Stimulated activated CD8-positive, alpha-beta memory T cell treated with anti-CD3 and anti-CD28 coated beads, Interleukin-7, amount 100 ng/mL, for 1 hour (primary cell): Measurements from ENCODE around the gene SLC25A42.
"Not testable (repeated sequence)": the region's sequence is repeated elsewhere in the genome, so short reads cannot be mapped to it uniquely, and the experiment has no call there.

ENCODE experiments used
- DNase-seq, 2 donors: peaks; one replicate each; pipeline ENCODE4 v3.0.0-alpha.2; 2020; ENCODE audit warnings: low read depth in 2 of 2

SLC25A42 gene

DNA sequence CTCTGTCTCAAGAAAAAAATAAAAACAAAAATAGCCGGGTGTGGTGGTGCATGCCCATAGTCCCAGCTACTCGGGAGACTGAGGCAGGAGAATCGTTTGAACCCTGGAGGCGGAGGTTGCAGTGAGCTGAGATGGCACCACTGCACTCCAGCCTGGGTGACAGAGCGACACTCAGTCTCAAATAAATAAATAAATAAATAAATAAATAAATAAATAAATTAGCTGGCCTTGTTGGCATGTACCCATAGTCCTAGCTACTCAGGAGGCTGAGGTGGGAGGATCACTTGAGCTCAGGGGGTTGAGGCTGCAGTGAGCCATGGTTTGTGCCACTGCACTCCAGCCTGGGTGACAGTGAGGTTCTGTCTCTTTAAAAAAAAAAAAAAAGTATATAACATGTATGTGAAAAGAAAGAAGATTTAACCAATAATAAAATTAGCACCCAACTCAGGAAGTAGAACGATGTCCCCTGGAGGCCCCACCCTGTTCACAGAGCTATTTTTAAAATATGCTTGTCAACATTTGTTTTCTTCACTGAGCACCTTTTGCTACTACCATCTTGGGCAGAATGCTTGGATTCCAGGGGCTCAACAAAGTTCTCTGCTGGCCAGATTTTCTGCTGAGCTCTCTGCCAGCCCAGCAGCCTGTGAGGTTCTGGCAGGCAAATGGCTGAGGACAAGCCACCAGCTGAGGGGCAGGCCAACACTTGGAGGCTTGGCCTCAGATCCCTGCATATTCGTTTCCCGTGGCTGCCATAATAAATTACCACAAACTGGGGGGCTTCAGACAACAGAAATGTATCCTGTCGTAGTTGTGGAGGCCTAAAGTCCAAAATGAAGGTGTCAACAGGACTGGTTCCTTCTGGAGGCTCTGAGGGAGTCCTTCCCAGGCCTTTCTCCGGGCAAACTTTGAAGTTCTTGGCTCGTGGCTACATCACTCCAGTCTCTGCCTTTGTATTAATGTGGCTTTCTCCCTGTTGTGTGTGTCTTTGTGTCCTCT lies 5.2 kb downstream of the SLC25A42 start:
- DNase-seq = no peak

DNA sequence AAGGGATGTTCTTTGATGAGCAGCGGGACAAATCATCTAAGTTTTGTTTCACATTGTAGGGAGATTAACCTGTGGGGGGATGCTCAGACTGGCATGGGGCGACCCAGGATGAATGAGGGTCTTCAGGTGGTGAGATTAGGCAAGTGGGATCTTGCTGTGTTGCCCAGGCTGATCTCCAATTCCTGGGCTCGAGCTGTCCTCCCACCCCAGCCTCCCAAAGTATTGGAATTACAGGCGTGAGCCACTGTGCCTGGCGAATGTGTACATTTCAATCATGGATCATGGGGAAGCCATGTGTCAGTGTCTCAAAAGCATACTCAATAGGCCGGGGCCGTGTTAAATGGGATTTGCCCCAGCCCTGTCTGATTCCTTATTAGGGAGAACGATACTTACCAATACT lies 8.1 kb downstream of the SLC25A42 start:
- DNase-seq = no peak

DNA sequence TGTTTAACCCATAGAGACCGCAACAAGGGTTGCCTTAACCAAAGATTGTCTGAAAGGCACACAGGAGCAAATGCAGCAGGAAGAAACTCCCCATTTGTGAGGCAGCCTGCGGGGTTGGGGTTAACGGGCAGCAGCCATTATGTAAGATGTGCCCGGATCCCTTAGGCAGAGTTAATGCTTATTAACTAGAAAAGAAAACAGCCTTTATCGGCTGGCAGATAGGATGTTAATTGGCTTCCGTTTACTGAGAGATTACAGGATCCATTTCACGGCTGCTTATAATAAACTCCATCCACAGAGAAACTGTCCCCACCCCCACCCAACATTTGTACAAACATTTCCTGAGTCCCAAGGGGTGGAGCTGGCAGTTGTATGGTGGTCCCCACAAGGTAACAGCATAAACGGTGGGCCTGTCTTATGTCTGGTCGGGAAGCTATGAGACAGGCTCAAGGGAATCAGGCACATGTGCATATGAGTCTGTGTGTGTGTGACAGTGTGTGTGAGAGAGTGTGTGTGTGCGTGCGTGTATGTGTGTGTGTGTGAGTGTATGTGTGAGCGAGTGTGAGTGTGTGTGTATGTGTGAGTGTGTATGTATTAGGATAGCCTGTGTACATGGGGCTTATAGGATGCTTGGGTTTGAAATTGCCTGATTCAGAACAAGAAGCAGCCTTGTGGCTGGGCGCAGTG lies 10.5 kb downstream of the SLC25A42 start:
- no peak for DNase-seq

DNA sequence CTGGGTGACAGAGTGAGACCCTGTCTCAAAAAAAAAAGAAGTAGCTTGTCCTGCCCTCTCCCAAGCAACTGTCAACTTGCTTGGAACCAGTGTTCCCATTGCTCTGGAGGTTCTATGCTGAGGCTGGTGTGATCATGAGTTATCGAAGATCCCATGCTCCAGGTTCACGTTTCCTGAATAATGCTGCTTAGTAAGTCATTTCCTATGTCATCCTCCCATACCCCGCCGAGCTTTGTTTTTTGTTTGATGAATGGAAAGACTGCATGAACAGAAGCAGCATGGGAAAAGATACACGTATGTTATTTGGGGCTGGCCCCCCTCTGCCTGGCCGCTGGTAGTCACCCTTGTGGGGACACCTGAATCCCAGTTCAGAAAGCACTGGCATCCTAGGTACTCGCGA lies 11.3 kb downstream of the SLC25A42 start:
- DNase-seq = no peak

DNA sequence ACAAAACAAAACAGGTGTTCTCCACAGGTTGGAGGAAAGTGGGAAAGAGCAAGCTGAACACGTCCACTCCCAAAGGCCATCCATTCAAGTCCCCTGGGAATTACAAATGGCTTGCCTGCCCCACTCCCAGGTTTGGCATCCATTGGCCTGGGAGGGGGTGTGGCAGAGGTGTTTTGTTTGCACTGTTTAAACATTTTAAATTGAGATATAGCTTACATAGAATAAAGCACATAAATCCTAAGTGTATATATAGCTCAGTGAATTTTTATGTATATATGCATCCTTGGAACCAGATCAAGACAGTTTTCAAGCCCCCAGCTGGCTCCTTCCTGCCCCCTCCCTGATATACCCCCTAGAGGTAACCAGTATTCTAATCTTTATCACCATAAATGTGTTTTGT lies 12.7 kb downstream of the SLC25A42 start:
- DNase-seq = no peak

DNA sequence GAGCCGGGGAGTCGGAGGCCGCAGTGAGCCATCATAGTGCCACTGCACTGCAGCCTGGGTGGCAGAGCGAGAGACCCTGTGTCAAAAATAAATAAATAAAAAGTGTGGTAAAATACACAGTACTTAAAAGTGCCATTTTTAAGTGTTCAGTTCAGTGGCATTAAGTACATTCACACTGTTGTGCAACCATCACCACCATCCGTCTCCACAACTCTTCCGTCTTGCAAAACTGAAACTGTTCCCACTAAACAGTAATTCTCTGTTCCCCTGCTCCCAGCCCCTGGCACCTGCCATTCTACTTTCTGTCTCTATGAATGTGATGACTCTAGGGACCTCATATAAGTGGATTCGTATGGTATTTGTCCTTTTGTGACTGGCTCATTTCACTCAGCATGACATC lies 13.3 kb downstream of the SLC25A42 start:
- DNase-seq = no peak

DNA sequence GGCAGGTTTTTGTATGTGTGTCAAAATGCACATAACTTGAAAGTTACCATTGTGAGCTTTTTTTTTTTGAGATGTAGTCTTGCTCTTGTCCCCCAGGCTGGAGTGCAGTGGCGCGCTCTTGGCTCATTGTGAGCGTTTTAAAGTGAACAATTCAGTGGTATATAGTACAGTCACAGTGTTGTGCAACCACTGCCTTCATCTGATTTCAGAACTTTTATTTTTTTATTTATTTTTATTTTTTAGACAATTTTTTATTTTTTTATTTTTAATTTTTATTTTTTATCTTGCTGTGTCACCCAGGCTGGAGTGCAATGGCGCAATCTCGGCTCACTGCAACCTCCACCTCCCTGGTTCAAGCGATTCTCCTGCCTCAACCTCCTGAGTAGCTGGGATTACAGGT lies 15.0 kb downstream of the SLC25A42 start:
- no peak for DNase-seq

DNA sequence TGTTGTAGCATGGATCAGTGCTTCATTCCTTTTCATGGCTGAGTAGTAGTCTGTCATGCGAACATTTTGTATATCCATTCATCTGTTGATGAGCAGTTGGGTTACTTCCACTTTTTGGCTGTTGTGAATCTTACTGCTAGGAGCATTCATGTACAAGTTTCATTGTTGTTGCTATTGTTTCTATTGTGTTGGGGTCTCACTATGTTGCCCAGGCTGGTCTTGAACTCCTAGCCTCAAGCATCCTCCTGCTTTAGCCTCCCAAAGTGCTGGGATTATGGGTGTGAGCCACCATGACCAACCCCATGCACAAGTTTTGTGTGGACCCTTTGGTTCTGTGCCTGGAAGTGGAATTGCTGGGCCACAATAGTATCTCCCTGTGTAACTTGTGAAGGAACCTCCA lies 15.8 kb downstream of the SLC25A42 start:
- DNase-seq = no peak

DNA sequence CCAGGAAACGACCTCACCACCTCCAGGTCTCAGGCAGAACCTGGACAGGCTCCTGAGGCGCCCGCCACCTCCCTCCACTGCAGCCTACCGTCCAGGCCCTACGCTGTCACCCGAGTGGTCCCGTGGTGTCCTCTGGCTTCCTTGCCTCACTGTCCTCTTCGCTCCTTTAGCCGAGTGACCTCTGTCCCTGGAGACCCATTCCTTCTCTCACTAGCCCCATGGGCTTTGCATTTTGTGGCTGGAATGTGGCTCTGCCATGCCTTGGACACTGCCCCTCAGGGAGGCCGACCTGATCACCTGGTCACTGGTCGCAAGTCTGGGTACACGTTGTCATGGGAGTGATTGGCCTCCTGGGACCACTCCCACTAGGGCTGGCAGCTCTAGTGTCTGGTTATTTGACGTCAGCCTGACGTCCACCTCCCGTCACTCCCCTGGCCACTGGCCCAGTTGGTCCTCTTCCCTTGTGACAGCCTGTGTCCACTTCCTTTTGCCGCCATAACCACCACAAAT lies 17.9 kb downstream of the SLC25A42 start:
- DNase-seq = no peak

DNA sequence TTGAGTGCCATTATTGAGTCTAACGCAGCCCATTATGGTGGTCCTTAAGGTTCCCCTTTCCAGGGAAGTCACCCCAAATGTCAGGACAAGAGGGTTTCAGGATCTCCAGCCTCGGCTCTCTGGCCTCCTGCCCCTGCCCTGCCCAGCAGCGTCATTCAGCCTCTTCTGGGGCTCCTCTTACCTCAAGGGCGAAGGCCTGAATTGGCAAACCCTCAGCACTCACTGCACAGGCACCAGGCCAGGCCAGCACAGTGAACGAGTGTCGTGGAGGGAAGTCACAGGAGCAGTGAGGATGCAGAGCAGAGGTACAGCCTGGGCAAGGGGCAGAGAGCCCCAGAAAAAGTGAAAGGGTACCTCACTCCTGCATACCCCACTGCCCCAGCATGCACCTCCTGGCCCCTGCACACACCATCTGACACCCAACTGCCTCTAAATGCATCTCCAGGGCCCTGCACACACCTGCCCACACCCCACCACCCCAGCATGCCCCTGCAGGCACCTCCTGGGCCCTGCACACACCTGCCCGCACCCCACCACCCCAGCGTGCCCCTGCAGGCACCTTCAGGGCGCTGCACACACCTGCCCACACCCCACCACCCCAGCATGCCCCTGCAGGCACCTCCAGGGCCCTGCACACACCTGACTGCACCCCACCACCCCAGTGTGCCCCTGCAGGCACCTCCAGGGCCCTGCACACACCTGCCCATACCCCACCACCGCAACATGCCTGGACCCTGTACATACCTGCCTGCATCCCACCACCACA lies 19.8 kb downstream of the SLC25A42 start:
- DNase-seq = no peak

DNA sequence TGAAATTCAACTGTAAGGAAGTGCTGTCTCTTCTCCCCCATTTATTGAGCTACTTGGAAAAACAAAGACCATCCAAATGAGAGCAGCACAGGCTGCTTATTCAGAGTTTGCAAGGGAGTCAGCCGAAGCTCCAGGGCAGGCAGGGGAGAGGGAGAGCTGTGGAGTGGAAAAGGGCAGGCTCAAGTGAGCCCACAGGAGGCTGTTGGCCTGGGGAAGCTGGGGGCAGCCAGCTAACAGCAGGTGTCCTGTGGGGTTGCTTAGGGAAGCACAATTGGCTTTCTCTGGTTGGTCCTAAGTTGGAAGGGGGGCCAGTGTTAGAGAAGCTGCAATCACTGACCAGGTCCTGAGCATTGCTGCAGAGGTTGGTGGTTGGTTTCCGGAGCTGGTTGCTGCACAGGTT lies 23.9 kb downstream of the SLC25A42 start:
- DNase-seq = no peak

DNA sequence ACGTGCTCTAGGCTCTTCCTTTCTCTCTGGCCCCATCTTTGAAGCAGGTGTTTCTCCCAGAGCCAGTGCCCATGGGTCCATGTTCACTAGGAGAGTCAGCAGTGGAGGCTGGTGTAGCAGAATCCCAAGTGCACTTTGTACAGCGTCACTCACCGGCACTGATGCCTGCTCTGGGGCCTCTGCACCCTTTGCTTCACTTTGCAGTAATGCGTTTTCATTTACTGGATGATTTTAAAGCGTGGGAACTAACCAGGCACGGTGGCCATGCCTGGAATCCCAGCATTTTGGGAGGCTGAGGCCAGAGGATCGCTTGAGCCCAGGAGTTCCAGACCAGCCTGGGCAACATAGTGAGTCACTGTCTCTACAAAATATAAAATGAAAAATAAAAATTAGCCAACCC lies 30.7 kb downstream of the SLC25A42 start:
- no peak for DNase-seq

DNA sequence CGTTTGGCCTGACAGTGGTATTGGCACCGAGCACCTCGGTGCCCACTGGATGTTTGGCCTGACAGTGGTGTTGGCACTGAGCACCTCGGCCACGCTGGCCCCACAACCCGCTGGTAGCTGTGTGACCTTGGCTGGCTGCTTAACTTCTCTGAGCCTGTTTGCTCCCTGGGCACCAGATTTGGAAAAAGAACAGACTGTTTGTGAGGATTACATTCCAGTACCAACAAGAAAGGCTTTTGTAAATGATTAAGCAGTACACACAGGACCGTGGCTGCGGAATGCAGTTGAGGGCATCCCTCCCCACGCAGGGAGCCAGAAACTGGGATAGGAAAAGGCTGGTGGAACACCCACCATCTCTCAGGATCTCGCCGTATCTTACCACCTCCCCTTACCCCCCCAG lies 31.9 kb downstream of the SLC25A42 start:
- DNase-seq = no peak

DNA sequence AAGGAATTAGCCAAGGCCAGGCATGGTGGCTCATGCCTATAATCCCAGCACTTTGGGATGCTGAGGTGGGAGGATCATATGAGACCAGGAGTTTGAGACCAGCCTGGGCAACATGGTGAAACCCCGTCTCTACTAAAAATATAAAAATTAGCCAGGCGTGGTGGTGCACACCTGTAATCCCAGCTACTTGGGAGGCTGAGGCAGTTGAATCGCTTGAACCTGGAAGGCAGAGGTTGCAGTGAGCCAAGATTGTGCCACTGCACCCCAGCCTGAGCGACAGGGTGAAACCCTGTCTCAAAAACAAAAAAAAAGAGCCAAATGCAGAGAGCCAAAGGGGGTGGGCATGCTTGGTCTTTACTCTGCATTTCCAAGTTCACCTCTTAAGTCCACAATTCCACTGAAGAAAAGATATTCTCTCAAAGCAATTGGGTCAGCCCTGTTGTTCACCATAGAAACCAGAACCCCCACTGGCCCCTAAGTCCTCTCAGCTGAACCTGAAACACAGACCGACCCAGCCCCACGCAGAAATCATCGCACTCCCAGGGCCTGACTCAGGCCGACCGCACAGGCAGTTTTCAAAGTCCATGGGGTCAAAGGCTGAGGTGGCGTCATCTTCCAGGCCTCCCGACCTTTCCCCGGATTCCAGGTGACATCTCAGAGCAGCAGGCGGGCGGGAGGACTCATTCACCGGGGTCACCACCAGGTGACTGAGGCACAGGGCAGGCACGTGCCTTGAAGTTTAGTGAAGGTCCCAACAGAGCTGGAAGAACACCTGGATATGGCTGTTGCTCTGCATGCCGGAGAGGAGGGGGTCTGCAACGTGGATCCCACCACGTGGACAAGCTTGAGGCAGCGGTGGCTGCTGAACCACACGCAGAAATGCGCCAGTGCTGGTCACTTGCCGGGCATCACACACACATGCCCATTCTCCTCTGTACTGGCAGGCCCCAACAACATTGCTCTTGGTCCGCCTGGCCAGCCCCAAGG lies 33.1 kb downstream of the SLC25A42 start:
- DNase-seq = no peak

DNA sequence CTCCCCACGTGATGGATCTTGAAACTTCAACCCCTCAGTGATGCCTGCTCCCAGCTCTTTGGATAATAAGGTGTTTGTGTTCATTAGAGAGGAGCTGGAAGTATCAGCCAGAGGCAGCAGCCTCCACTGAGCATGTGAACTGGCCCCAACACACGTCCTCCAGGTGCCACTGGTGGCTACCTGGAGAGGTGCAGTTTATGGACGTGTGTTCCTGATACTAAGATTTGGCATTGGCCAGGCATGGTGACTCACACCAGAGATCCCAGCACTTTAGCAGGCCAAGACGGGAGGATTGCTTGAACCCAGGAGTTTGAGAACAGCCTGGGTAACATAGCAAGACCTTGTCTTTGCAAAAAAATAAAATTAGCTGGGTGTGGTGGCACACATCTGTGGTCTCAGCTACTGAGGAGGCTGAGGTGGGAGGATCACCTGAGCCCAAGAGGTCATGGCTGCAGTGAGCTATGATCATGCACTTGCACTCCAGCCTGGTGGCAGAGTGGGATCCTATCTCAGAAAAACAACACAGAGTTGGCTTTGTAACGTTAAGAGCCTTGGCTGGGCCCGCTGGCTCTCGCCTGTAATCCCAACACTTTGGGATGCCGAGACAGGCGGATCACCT lies 34.4 kb downstream of the SLC25A42 start:
- DNase-seq = no peak

DNA sequence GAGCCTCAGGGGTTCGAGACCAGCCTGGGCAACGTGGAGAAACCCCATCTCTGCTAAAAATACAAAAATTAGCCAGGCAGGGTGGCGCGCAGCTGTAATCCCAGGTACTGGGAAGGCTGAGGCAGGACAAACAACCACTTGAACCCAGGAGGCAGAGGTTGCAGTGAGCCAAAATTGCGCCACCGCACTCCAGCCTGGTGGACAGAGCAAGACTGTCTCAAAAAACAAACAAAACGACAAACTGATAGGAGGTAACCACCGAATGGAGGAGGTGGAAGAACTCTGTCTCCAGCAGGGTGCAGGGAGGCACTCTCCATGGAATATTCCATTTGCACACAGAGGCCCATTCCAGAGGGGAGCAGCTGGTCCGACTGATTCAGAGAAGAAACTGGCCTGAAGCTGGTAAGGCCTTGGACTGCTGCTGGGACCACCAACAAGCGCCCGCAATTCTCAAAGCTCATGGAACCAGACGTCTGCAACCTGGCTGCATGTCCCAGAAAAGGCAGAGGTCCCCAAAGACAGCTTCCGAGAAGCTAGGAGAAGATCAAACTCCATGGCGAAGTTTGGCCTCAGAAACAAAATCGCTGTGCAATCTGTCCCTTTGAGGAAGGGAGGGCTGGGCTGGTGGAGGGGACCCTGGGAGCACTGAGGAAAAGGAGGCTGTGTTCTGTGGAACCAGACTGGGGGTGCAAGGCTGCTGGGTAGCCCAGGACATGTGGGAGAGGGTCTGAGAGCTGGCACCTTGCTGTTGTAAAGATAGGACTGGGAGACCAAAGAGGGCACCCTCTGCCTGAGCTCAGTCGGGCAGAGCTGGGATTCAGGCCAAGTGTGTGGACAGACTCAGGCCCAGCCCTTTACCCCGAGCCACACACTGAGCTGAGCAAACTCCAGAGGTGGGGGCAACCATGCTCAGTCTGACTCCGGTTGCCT lies 35.2 kb downstream of the SLC25A42 start:
- no peak for DNase-seq

DNA sequence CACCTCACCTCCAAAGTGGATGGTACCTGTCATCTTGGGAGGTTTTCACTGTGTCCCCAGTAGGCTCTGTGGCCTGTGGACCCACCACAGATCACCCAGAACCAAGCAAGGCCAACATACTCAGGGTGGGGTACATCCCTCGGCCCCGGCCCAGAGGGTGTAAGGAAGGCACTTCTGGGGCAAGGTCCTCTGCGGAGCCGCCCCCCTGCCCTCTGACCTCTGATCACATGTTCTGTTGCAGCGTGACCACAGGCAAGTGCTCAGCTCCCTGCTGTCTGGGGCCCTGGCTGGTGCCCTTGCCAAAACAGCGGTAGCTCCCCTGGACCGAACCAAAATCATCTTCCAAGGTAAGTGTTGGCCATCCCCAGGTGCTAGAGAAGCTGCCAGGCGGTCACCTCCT lies 37.7 kb downstream of the SLC25A42 start:
- no peak for DNase-seq

DNA sequence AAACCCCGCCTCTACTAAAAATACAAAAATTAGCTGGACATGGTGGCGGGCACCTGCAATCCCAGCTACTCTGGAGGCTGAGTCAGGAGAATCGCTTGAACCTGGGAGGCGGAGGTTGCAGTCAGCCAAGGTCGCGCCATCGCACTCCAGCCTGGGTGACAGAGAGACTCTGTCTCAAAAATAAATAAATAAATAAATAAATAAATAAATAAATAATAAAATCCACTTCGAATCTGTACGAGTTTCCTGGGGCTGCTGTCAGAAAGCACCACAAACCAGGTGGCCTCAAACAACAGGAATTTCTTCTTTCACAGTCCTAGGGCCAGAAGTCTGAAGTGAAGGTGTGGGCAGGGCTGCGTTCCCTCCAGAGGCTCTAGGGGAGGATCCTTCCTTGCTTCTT lies 38.8 kb downstream of the SLC25A42 start:
- not testable (repeated sequence) for DNase-seq

DNA sequence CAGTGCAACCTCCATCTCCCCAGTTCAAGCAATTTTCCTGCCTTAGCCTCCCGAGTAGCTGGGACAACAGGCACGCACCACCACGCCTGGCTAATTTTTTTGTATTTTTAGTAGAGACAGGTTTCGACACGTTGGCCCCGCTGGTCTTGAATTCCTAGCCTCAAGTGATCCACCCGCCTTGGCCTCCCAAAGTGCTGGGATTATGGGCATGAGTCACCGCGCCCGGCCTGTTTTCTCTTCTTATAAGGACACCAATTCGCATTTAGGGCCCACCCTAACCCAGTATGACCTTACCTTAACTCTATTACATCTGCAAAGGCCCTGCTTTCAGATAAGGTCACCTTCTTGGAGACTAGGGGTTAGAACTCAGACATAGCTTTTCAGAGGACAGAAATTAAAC lies 39.4 kb downstream of the SLC25A42 start:
- DNase-seq = no peak
